HG03066 (cell line): ENCODE data around the gene COMMD1.

ENCODE experiments used
- ATAC-seq: cut with Tn5 transposase; IDR thresholded peaks from one replicate; pipeline ENCODE4 v1.9.1; 2021; ENCODE audit warnings: low read depth; ENCODE audit not compliant: unreplicated experiment

The COMMD1 gene

GRCh38 chr2:62056341-62056740 lies 150.9 kb downstream of the COMMD1 start:
- no peak for ATAC-seq

GRCh38 chr2:62065243-62065642 lies 159.8 kb downstream of the COMMD1 start:
- ATAC-seq: no peak

GRCh38 chr2:62071126-62071598 lies 165.7 kb downstream of the COMMD1 start:
- ATAC-seq: no peak

GRCh38 chr2:62071760-62072680 lies 166.5 kb downstream of the COMMD1 start:
- ATAC-seq: no peak

- no peak for ATAC-seq
Measured at GRCh38 chr2:62074233-62074632, 168.8 kb downstream of the COMMD1 start.

- ATAC-seq: no peak
Measured at GRCh38 chr2:62076980-62077638, 171.6 kb downstream of the COMMD1 start.

GRCh38 chr2:62084801-62085200 lies 179.3 kb downstream of the COMMD1 start:
- no peak for ATAC-seq

- ATAC-seq: no peak
Measured at GRCh38 chr2:62089658-62090057, 184.2 kb downstream of the COMMD1 start.

- ATAC-seq: no peak
Measured at GRCh38 chr2:62091471-62091870, 186.0 kb downstream of the COMMD1 start.

GRCh38 chr2:62099050-62099449 lies 193.6 kb downstream of the COMMD1 start:
- ATAC-seq: peak; percentile 14

- peak; percentile 87 for ATAC-seq
Measured at GRCh38 chr2:62099523-62100175, 194.2 kb downstream of the COMMD1 start.

- ATAC-seq: no peak
Measured at GRCh38 chr2:62101886-62102285, 196.4 kb downstream of the COMMD1 start.

GRCh38 chr2:62102402-62102920 lies 197.0 kb downstream of the COMMD1 start:
- no peak for ATAC-seq

- no peak for ATAC-seq
Measured at GRCh38 chr2:62109554-62109953, 204.1 kb downstream of the COMMD1 start.

GRCh38 chr2:62110415-62111025 lies 205.0 kb downstream of the COMMD1 start:
- no peak for ATAC-seq

GRCh38 chr2:62112179-62112578 lies 206.7 kb downstream of the COMMD1 start:
- no peak for ATAC-seq

- no peak for ATAC-seq
Measured at GRCh38 chr2:62114564-62114963, 209.1 kb downstream of the COMMD1 start.

GRCh38 chr2:62116983-62117382 lies 211.5 kb downstream of the COMMD1 start:
- ATAC-seq: no peak

- no peak for ATAC-seq
Measured at GRCh38 chr2:62118160-62118559, 212.7 kb downstream of the COMMD1 start.

- ATAC-seq: no peak
Measured at GRCh38 chr2:62119311-62119974, 214.0 kb downstream of the COMMD1 start.
